H9 (cell line): Measurements from ENCODE around the gene BRDT. TPM values are rescaled to one million over a fixed set of nuclear protein-coding genes. Genes with fewer than 3 reads are reported as not detected.

Source experiments
- DNase-seq: peaks from one replicate; pipeline ENCODE4 v3.0.0-alpha.2; 2017
- H2AFZ ChIP-seq: one replicate; pipeline ENCODE4 v1.6.1; 2013; ENCODE audit warnings: mild to moderate bottlenecking, low read length, control low read depth, moderate library complexity
- H2AK5ac ChIP-seq: 2 replicates; pipeline ENCODE4 v1.6.1; 2013; ENCODE audit warnings: low read length, control low read depth, mixed read lengths; ENCODE audit not compliant: insufficient read length
- H2BK120ac ChIP-seq: one replicate; pipeline ENCODE4 v1.6.1; 2013; ENCODE audit warnings: low read depth, mild to moderate bottlenecking, low read length, control low read depth, inconsistent platforms; ENCODE audit not compliant: poor library complexity, severe bottlenecking
- H2BK12ac ChIP-seq: 2 replicates; pipeline ENCODE4 v1.6.1; 2013; ENCODE audit warnings: low read length, control low read depth, mixed read lengths, low read depth; ENCODE audit not compliant: insufficient read length
- H2BK15ac ChIP-seq: 2 replicates; pipeline ENCODE4 v1.6.1; 2013; ENCODE audit warnings: low read depth, low read length, control low read depth
- H2BK20ac ChIP-seq: one replicate; pipeline ENCODE4 v1.6.1; 2013; ENCODE audit warnings: low read depth, mild to moderate bottlenecking, low read length, control low read depth, inconsistent platforms; ENCODE audit not compliant: poor library complexity, severe bottlenecking
- H2BK5ac ChIP-seq: 2 replicates; pipeline ENCODE4 v1.6.1; 2013; ENCODE audit warnings: low read length, control low read depth, mixed read lengths; ENCODE audit not compliant: insufficient read length
- H3K14ac ChIP-seq: 2 replicates; pipeline ENCODE4 v1.6.1; 2013; ENCODE audit warnings: low read length, control low read depth; ENCODE audit not compliant: insufficient read depth
- H3K18ac ChIP-seq: 2 replicates; pipeline ENCODE4 v1.6.1; 2013; ENCODE audit warnings: low read depth, mild to moderate bottlenecking, mixed read lengths, low read length, control low read depth; ENCODE audit not compliant: insufficient read length
- H3K23ac ChIP-seq: 2 replicates; pipeline ENCODE4 v1.6.1; 2013; ENCODE audit warnings: low read length, control low read depth, mixed read lengths, low read depth; ENCODE audit not compliant: insufficient read length
- H3K23me2 ChIP-seq: 2 replicates; pipeline ENCODE4 v1.6.1; 2013; ENCODE audit warnings: low read depth, mild to moderate bottlenecking, mixed read lengths, low read length, control low read depth; ENCODE audit not compliant: insufficient read length, poor library complexity, severe bottlenecking
- H3K27ac ChIP-seq: 2 replicates; pipeline ENCODE4 v1.5.1; 2013; ENCODE audit warnings: low read length, control low read depth, mixed read lengths, low read depth; ENCODE audit not compliant: insufficient read length
- H3K27me3 ChIP-seq: 2 replicates; pipeline ENCODE4 v1.6.1; 2013; ENCODE audit warnings: low read length, control low read depth, inconsistent platforms; ENCODE audit not compliant: insufficient read depth
- H3K4ac ChIP-seq: 2 replicates; pipeline ENCODE4 v1.6.1; 2013; ENCODE audit warnings: low read depth, mild to moderate bottlenecking, control low read depth, inconsistent platforms, low read length, moderate library complexity
- H3K4me1 ChIP-seq: 2 replicates; pipeline ENCODE4 v1.6.1; 2013; ENCODE audit warnings: low read length, control low read depth, inconsistent platforms; ENCODE audit not compliant: insufficient read depth
- H3K4me2 ChIP-seq: 2 replicates; pipeline ENCODE4 v1.6.1; 2013; ENCODE audit warnings: low read length, control low read depth, mixed read lengths; ENCODE audit not compliant: insufficient read length, insufficient read depth
- H3K56ac ChIP-seq: 2 replicates; pipeline ENCODE4 v1.6.1; 2013; ENCODE audit warnings: low read depth, mild to moderate bottlenecking, mixed read lengths, low read length, control low read depth; ENCODE audit not compliant: insufficient read length
- H3K79me1 ChIP-seq: 2 replicates; pipeline ENCODE4 v1.6.1; 2013; ENCODE audit warnings: low read depth, mild to moderate bottlenecking, moderate library complexity, low read length, control low read depth, inconsistent platforms; ENCODE audit not compliant: insufficient read depth, poor library complexity, severe bottlenecking
- H3K79me2 ChIP-seq: 2 replicates; pipeline ENCODE4 v1.6.1; 2013; ENCODE audit warnings: low read length, control low read depth, inconsistent platforms; ENCODE audit not compliant: insufficient read depth
- H3K9ac ChIP-seq: 2 replicates; pipeline ENCODE4 v1.6.1; 2013; ENCODE audit warnings: low read length, control low read depth, mixed read lengths; ENCODE audit not compliant: insufficient read length; ENCODE audit errors: extremely low read depth
- H3K9me3 ChIP-seq: one replicate; pipeline ENCODE4 v1.6.1; 2013; ENCODE audit warnings: low read depth, low read length, inconsistent platforms; ENCODE audit not compliant: control insufficient read depth
- H3T11ph ChIP-seq: one replicate; pipeline ENCODE4 v1.6.1; 2013; ENCODE audit warnings: mild to moderate bottlenecking, low read length, control low read depth, inconsistent platforms
- H4K20me1 ChIP-seq: one replicate; pipeline ENCODE4 v1.6.1; 2013; ENCODE audit not compliant: control insufficient read depth, insufficient read length, insufficient read depth
- H4K5ac ChIP-seq: 2 replicates; pipeline ENCODE4 v1.6.1; 2013; ENCODE audit warnings: low read depth, mild to moderate bottlenecking, mixed read lengths, low read length, control low read depth; ENCODE audit not compliant: insufficient read length
- H4K8ac ChIP-seq: replicated peaks from 2 replicates; pipeline ENCODE4 v1.6.1; 2013; ENCODE audit warnings: low read length, control low read depth, mixed read lengths, low read depth; ENCODE audit not compliant: insufficient read length
- H4K91ac ChIP-seq: 2 replicates; pipeline ENCODE4 v1.6.1; 2013; ENCODE audit warnings: low read depth, mild to moderate bottlenecking, moderate library complexity, mixed read lengths, low read length, control low read depth; ENCODE audit not compliant: insufficient read length
- H3K27ac Mint-ChIP-seq, 3 experiments: 2 replicates in 2 of 3; 3 replicates in 1 of 3; pipeline ENCODE4 v1.8.0; 2020 to 2021; ENCODE audit warnings: mixed read lengths in 3 of 3, mild to moderate bottlenecking in 1 of 3, moderate library complexity in 1 of 3
- H3K27me3 Mint-ChIP-seq: 2 replicates; pipeline ENCODE4 v1.8.0; 2021; ENCODE audit warnings: low read depth, mild to moderate bottlenecking, moderate library complexity, mixed read lengths
- H3K36me3 Mint-ChIP-seq, 3 experiments: 2 replicates in 2 of 3; 3 replicates in 1 of 3; pipeline ENCODE4 v1.8.0; 2020 to 2021; ENCODE audit warnings: low read depth in 3 of 3, mixed read lengths in 3 of 3; ENCODE audit not compliant: insufficient read depth in 1 of 3
- H3K4me1 Mint-ChIP-seq, 2 experiments: 2 replicates each; pipeline ENCODE4 v1.8.0; 2020; ENCODE audit warnings: mixed read lengths in 2 of 2
- H3K4me3 Mint-ChIP-seq, 2 experiments: 2 replicates in 1 of 2; 3 replicates in 1 of 2; pipeline ENCODE4 v1.8.0; 2020 to 2021; ENCODE audit warnings: mild to moderate bottlenecking in 2 of 2, mixed read lengths in 2 of 2, moderate library complexity in 1 of 2
- H3K9me3 Mint-ChIP-seq, 2 experiments: 2 replicates in 1 of 2; 3 replicates in 1 of 2; pipeline ENCODE4 v1.8.0; 2020; ENCODE audit warnings: mild to moderate bottlenecking in 2 of 2, mixed read lengths in 2 of 2, moderate library complexity in 1 of 2
- WGBS: extraction: QIAGEN DNeasy Blood & Tissue Kit; methylation state at CpG from one replicate; pipeline ENCODE4 v1.1.7; 2013; ENCODE audit warnings: missing lambda C conversion rate, low lambda C conversion rate, mixed read lengths; ENCODE audit not compliant: insufficient read length; ENCODE audit errors: extremely low coverage; 5-methylcytosine and 5-hydroxymethylcytosine counted together
- total RNA-seq: library from RNA; stranded (reverse); gene quantifications from 2 replicates; pipeline ENCODE4 v1.2.1, GENCODE V29; 2021
- TF ChIP-seq, protein P1 (sequence below): fragments of 200-600 bp; sonication (generic); conservative IDR thresholded peaks from 3 replicates; pipeline ENCODE4 v1.8.0; 2021; ENCODE audit warnings: antibody characterized with exemption, mild to moderate bottlenecking

Gene BRDT
- total RNA-seq, 1 experiment from 2014 or later: 0.15 TPM

DNA sequence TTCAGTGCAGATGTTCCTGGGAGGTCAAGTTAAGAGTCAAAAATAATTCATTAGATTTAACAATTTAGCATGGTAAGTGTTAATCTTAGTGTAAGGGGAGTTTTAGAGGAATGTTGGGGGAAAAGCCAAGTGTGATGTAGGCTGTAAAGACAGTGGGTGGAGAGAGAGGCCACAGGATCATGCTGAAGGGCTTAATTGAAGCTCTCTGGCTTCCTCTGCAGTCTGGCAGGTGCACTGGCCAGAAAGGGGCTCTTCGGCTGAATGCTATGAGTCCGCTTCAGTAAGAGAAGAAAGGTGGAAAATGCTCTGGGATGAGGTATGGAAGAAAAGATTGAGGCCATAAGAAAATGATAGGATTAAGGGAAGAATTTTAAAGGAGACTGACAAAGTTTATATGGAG, 3.0 kb downstream of the BRDT start:
- Histone ChIP-seq H4K20me1 (no peaks in the 10 kb centered on the region), H2BK5ac (no peak overlapping the region), H3K79me2 (no peaks in the 10 kb centered on the region), H3K27ac (no peak overlapping the region), H3K18ac (no peak overlapping the region), H3K9ac (no peak overlapping the region), H3K56ac (no peak overlapping the region), H2BK120ac (no peak overlapping the region), H4K8ac (no peak overlapping the region), H3K4ac (no peak overlapping the region), H3K27me3 (no peaks in the 10 kb centered on the region), H3T11ph (no peak overlapping the region), H3K79me1 (no peaks in the 10 kb centered on the region), H3K23ac (no peak overlapping the region), H2BK20ac (no peak overlapping the region), H2BK12ac (no peak overlapping the region), H4K91ac (no peak overlapping the region), H2BK15ac (no peak overlapping the region), H2AFZ (no peak overlapping the region), H3K14ac (no peak overlapping the region), H3K4me1 (no peaks in the 10 kb centered on the region), H3K23me2 (no peaks in the 10 kb centered on the region), H3K9me3 (no peaks in the 10 kb centered on the region), H2AK5ac (no peak overlapping the region), H3K4me2 (no peak overlapping the region), H4K5ac (no peak overlapping the region)
- Mint-ChIP-seq H3K4me3 (no peak overlapping the region), H3K9me3 (no peaks in the 10 kb centered on the region), H3K36me3 (no peaks in the 10 kb centered on the region), H3K4me1 (peaks cover 0 to 6% of the 10 kb centered on the region in 2 experiments; a peak in 2 of 4 replicates), H3K27ac (no peak overlapping the region), H3K27me3 (no peaks in the 10 kb centered on the region)
- no CpG with 5 or more reads among the region's 2 CpGs for WGBS
- TF ChIP-seq, protein P1, sequence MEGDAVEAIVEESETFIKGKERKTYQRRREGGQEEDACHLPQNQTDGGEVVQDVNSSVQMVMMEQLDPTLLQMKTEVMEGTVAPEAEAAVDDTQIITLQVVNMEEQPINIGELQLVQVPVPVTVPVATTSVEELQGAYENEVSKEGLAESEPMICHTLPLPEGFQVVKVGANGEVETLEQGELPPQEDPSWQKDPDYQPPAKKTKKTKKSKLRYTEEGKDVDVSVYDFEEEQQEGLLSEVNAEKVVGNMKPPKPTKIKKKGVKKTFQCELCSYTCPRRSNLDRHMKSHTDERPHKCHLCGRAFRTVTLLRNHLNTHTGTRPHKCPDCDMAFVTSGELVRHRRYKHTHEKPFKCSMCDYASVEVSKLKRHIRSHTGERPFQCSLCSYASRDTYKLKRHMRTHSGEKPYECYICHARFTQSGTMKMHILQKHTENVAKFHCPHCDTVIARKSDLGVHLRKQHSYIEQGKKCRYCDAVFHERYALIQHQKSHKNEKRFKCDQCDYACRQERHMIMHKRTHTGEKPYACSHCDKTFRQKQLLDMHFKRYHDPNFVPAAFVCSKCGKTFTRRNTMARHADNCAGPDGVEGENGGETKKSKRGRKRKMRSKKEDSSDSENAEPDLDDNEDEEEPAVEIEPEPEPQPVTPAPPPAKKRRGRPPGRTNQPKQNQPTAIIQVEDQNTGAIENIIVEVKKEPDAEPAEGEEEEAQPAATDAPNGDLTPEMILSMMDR: 0 out of 3 replicates have a peak, but pooled peaks have one; percentile 22
- no peak for DNase-seq
